Liver (tissue), 9 donors: ENCODE measurements around the gene GLP1R. TPM values are rescaled to one million over a fixed set of nuclear protein-coding genes. Genes with fewer than 3 reads are reported as not detected.

Source experiments
- DNase-seq: peaks from one replicate; pipeline ENCODE4 v3.0.0-alpha.2; 2017; ENCODE audit warnings: low spot score
- H3K27ac ChIP-seq, 2 donors: one replicate each; pipeline ENCODE4 v1.7.0; 2013; ENCODE audit warnings: inconsistent platforms in 2 of 2, low read length in 2 of 2, control low read depth in 1 of 2, low read depth in 1 of 2, mild to moderate bottlenecking in 1 of 2
- H3K27me3 ChIP-seq, 4 donors: one replicate each; pipeline versions ENCODE4 v1.6.1 to v1.7.0; 2013; ENCODE audit warnings: low read length in 3 of 4, inconsistent platforms in 1 of 4, mild to moderate bottlenecking in 1 of 4, moderate library complexity in 1 of 4; ENCODE audit not compliant: control insufficient read depth in 4 of 4, insufficient read depth in 4 of 4
- H3K36me3 ChIP-seq, 4 donors: one replicate each; pipeline versions ENCODE4 v1.6.1 to v1.7.0; 2013; ENCODE audit warnings: low read length in 3 of 4, mild to moderate bottlenecking in 3 of 4, low read depth in 1 of 4, moderate library complexity in 1 of 4; ENCODE audit not compliant: control insufficient read depth in 4 of 4, insufficient read depth in 3 of 4
- H3K4me1 ChIP-seq, 4 donors: one replicate each; pipeline versions ENCODE4 v1.6.1 to v1.7.0; 2013; ENCODE audit warnings: low read length in 3 of 4, mild to moderate bottlenecking in 3 of 4, moderate library complexity in 1 of 4; ENCODE audit not compliant: control insufficient read depth in 4 of 4, insufficient read depth in 4 of 4
- H3K4me3 ChIP-seq, 3 donors: one replicate each; pipeline versions ENCODE4 v1.6.1 to v1.7.0; 2013; ENCODE audit warnings: low read length in 3 of 3, control low read depth in 1 of 3, low read depth in 1 of 3, mild to moderate bottlenecking in 1 of 3
- H3K9ac ChIP-seq, 2 donors: one replicate each; pipeline ENCODE4 v1.7.0; 2013; ENCODE audit warnings: low read length in 2 of 2, mild to moderate bottlenecking in 2 of 2, moderate library complexity in 2 of 2, control low read depth in 1 of 2, low read depth in 1 of 2
- H3K9me3 ChIP-seq, 4 donors: one replicate each; pipeline versions ENCODE4 v1.6.1 to v1.7.0; 2013; ENCODE audit warnings: low read length in 3 of 4; ENCODE audit not compliant: control insufficient read depth in 4 of 4
- FOXA2 ChIP-seq: IDR thresholded peaks from 2 replicates; pipeline ENCODE4 v1.6.1; 2016; ENCODE audit warnings: antibody characterized with exemption
- HNF4A ChIP-seq, 2 donors: conservative IDR thresholded peaks; 2 replicates each; pipeline ENCODE4 v1.6.1; 2016; ENCODE audit warnings: antibody characterized with exemption in 2 of 2, mild to moderate bottlenecking in 2 of 2
- HNF4G ChIP-seq: IDR thresholded peaks from 2 replicates; pipeline ENCODE4 v1.6.1; 2016; ENCODE audit warnings: antibody characterized with exemption
- JUND ChIP-seq, 2 donors: IDR thresholded peaks; 2 replicates each; pipeline ENCODE4 v1.6.1; 2016; ENCODE audit warnings: antibody characterized with exemption in 2 of 2
- NR2F2 ChIP-seq: IDR thresholded peaks from 2 replicates; pipeline ENCODE4 v1.6.1; 2016; ENCODE audit warnings: antibody characterized with exemption
- TAF1 ChIP-seq: conservative IDR thresholded peaks from 2 replicates; pipeline ENCODE4 v1.6.1; 2016; ENCODE audit warnings: antibody characterized with exemption, mild to moderate bottlenecking
- ZBTB33 ChIP-seq: IDR thresholded peaks from 2 replicates; pipeline ENCODE4 v1.6.1; 2016; ENCODE audit warnings: antibody characterized with exemption
- WGBS: extraction: QIAGEN DNeasy Blood & Tissue Kit; methylation state at CpG from one replicate; pipeline ENCODE4 v1.1.7; 2013; 5-methylcytosine and 5-hydroxymethylcytosine counted together
- polyA plus RNA-seq, 2 donors: library from polyadenylated mRNA; stranded (reverse) in 1 of 2; unstranded in 1 of 2; fragments of 200-250 nt in 1 of 2; fragments of >200 nt in 1 of 2; fragmentation: Nextera tagmentation in 1 of 2; extraction: Ambion mirVana in 1 of 2; gene quantifications; one replicate each; pipeline versions ENCODE4 v1.2.1 to v1.2.3, GENCODE V29; 2013 to 2015
- total RNA-seq, 2 donors: library from RNA; depleted of rRNA; stranded (reverse); fragments of >200 nt; gene quantifications; one replicate each; pipeline ENCODE4 v1.2.3, GENCODE V29; 2014
- TF ChIP-seq, protein P1 (sequence below): IDR thresholded peaks from 2 replicates; pipeline ENCODE4 v1.6.1; 2016; ENCODE audit warnings: antibody characterized with exemption, mild to moderate bottlenecking
- TF ChIP-seq, protein P2 (sequence below): IDR thresholded peaks from 2 replicates; pipeline ENCODE4 v1.6.1; 2016; ENCODE audit warnings: antibody characterized with exemption
- donor health status: healthy.
- donor health status: healthy.
- donor health status: healthy.
- donor health status: healthy.
- donor health status: healthy.

The GLP1R gene
- total and polyA plus RNA-seq, 4 donors = not detected

DNA sequence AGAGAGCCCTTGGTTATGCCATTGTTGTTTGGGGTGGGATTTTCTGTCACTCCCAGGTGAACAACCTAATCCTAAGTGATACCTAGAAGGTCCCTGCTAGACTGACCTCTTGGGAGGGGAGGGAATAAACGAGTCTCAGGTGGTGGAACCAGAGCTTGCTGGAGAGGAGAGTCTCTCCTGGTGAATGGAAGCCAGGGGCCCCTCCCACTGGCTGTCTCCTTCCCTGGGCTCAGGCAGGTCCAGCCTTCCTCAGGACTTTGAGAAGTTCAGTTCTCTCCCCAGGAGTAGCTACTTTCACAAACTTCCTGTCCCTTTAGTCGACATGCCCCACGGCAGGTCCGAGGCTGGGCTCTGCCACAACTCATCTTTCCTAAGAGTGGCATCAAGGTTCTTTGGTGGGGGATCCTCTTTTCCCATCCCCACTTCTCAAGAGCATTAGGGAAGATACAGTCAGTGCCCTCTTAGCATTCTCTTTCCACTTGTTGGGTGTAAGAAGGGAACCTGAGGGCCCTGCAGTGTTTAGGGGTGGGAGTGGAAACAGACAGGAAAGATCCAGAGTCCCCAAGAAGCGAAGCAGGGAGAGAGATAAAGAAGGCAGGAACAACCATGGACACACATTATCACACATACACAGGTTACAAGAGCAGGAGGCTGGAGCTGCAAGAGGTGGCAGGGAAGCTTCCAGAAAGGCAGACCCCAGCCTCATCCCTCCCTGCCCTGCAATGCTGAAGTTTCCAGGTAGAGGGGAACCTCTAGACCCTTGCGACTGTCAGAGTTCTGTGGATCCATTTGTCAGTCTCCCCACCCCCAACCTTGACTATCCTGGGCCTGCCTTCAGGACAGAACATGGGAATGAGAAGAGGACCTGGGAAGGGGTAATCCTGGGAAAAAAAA is 900 bp upstream of the GLP1R start:
- 64% methylated on average over 6 of the region's 6 CpGs for whole genome bisulfite sequencing
- Histone ChIP-seq H3K27me3 (peaks cover 0 to 11% (median 4%) of the 10 kb centered on the region in 4 donors), H3K9ac (no peak overlapping the region), H3K4me3 (no peak overlapping the region), H3K4me1 (peaks cover 0 to 10% (median 6%) of the 10 kb centered on the region in 4 donors), H3K36me3 (no peaks in the 10 kb centered on the region), H3K9me3 (no peaks in the 10 kb centered on the region), H3K27ac (no peak overlapping the region)
- DNase-seq = no peak
- no peak for TF ChIP-seq TAF1
- no peak for TF ChIP-seq FOXA2

DNA sequence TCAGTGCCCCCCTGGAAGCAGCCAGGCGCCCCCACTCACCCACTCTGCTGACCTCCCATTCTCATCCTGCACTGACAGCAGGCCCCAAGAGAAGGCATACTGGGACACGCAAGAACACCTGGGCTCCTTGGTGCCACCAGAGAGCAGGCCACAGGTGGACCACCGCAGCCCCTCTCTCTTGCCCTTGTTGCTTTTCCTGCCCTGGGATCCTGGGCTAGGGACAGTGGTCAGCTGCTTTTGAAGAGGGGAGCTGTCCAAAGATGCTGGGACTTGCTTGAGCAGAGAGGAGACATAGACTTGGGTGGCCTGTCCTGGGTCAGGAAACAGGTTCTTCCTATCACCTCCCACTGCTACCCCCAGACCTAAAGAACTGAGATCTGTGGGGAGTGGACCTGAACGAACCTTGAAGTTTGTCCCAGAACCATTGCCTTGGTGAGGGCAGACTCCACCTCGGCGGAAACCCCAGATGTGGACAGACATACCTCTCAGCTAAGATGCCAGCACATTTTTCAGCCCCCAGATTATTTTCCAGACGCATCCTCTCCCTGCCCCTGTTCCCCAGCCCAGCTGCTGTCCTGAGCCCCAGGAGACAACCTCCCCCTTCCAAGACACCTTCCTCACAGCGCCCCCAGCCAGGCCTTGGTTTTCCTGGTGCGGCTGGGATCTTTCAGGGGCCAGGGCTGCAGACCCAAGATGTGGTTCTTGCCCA is 1.1 kb downstream of the GLP1R start:
- TF ChIP-seq ZBTB33 (no peak), HNF4G (no peak), FOXA2 (no peak), JUND (IDR thresholded peaks at IDR 0.05) (no peak), NR2F2 (no peak), HNF4A (conservative IDR thresholded peaks at IDR 0.05) (no peak)
- TF ChIP-seq, protein P1, sequence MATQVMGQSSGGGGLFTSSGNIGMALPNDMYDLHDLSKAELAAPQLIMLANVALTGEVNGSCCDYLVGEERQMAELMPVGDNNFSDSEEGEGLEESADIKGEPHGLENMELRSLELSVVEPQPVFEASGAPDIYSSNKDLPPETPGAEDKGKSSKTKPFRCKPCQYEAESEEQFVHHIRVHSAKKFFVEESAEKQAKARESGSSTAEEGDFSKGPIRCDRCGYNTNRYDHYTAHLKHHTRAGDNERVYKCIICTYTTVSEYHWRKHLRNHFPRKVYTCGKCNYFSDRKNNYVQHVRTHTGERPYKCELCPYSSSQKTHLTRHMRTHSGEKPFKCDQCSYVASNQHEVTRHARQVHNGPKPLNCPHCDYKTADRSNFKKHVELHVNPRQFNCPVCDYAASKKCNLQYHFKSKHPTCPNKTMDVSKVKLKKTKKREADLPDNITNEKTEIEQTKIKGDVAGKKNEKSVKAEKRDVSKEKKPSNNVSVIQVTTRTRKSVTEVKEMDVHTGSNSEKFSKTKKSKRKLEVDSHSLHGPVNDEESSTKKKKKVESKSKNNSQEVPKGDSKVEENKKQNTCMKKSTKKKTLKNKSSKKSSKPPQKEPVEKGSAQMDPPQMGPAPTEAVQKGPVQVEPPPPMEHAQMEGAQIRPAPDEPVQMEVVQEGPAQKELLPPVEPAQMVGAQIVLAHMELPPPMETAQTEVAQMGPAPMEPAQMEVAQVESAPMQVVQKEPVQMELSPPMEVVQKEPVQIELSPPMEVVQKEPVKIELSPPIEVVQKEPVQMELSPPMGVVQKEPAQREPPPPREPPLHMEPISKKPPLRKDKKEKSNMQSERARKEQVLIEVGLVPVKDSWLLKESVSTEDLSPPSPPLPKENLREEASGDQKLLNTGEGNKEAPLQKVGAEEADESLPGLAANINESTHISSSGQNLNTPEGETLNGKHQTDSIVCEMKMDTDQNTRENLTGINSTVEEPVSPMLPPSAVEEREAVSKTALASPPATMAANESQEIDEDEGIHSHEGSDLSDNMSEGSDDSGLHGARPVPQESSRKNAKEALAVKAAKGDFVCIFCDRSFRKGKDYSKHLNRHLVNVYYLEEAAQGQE = no peak
- TF ChIP-seq, protein P2, sequence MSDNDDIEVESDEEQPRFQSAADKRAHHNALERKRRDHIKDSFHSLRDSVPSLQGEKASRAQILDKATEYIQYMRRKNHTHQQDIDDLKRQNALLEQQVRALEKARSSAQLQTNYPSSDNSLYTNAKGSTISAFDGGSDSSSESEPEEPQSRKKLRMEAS = no peak
- Histone ChIP-seq H3K27me3 (peaks cover 0 to 11% (median 4%) of the 10 kb centered on the region in 4 donors), H3K9ac (no peak overlapping the region), H3K27ac (no peak overlapping the region), H3K4me3 (no peak overlapping the region), H3K9me3 (no peaks in the 10 kb centered on the region), H3K4me1 (peaks cover 0 to 10% (median 6%) of the 10 kb centered on the region in 4 donors), H3K36me3 (no peaks in the 10 kb centered on the region)
- DNase-seq = no peak
- 87% methylated on average over 9 of the region's 9 CpGs for WGBS
